Mucosa of descending colon (tissue), 3 donors: ENCODE measurements around the gene MLLT1. TPM values are rescaled to one million over a fixed set of nuclear protein-coding genes. Genes with fewer than 3 reads are reported as not detected.
A peak's percentile ranks its signal among the peaks of the same experiment; 100 is the strongest.

Experiments used
- ATAC-seq: fragments of 200-7000 bp; cut with Tn5 transposase; one replicate; pipeline ENCODE4 v1.9.1; 2020; ENCODE audit warnings: mild to moderate bottlenecking, moderate library complexity
- DNase-seq, 3 donors: peaks; one replicate each; pipeline ENCODE4 v3.0.0-alpha.2; 2020
- H3K36me3 ChIP-seq: fragments of 200-600 bp; one replicate; pipeline ENCODE4 v1.8.0; 2021; ENCODE audit warnings: low read depth, mild to moderate bottlenecking
- H3K4me1 ChIP-seq: fragments of 200-600 bp; one replicate; pipeline ENCODE4 v1.8.0; 2021; ENCODE audit warnings: low read depth, mild to moderate bottlenecking
- H3K4me3 ChIP-seq: fragments of 200-600 bp; one replicate; pipeline ENCODE4 v1.8.0; 2021; ENCODE audit warnings: mild to moderate bottlenecking
- H3K9me3 ChIP-seq: fragments of 200-600 bp; one replicate; pipeline ENCODE4 v1.8.0; 2021; ENCODE audit warnings: mild to moderate bottlenecking
- intact Hi-C, 2 donors: fragments of 100-400 bp; cut with DNase I in 1 of 2; cut with micrococcal nuclease in 1 of 2; formaldehyde crosslinking; loops; one replicate each; pipeline versions ENCODE4 v1.11.0 to v1.11.1; 2022; cut with DNase I, micrococcal nuclease
- total RNA-seq, 3 donors: library from RNA; stranded (reverse); fragmentation: NEBNext Ultra II Directional in 2 of 3; extraction: Animal tissue kit (Norgen Biotek cat#: 25700) in 2 of 3; gene quantifications; one replicate each; pipeline versions ENCODE4 v1.2.1 to v1.2.4, GENCODE V29; 2021 to 2023
- TF ChIP-seq, protein P1 (sequence below): fragments of 200-600 bp; IDR thresholded peaks from one replicate; pipeline ENCODE4 v1.8.0; 2022; ENCODE audit warnings: antibody characterized with exemption, mild to moderate bottlenecking
- donor health status: DM: no; HTN: no; CAD: no; lungs with moderate emphysema.
- donor health status: DM: no; HTN: no; CAD: no.
- donor health status: DM: no; HTN: yes; CAD: no.

MLLT1 gene
- total RNA-seq, 3 donors from 2014 or later: 32.5 to 75.3 (median 33.7) TPM

GRCh38 chr19:6267552-6268381 is 12.0 kb downstream of the MLLT1 start:
- TF ChIP-seq, protein P1, sequence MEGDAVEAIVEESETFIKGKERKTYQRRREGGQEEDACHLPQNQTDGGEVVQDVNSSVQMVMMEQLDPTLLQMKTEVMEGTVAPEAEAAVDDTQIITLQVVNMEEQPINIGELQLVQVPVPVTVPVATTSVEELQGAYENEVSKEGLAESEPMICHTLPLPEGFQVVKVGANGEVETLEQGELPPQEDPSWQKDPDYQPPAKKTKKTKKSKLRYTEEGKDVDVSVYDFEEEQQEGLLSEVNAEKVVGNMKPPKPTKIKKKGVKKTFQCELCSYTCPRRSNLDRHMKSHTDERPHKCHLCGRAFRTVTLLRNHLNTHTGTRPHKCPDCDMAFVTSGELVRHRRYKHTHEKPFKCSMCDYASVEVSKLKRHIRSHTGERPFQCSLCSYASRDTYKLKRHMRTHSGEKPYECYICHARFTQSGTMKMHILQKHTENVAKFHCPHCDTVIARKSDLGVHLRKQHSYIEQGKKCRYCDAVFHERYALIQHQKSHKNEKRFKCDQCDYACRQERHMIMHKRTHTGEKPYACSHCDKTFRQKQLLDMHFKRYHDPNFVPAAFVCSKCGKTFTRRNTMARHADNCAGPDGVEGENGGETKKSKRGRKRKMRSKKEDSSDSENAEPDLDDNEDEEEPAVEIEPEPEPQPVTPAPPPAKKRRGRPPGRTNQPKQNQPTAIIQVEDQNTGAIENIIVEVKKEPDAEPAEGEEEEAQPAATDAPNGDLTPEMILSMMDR: no peak
- intact Hi-C loops: no loop called here
- DNase-seq: no peak
- Histone ChIP-seq H3K4me3 (no peak overlapping the region), H3K36me3 (no peaks in the 10 kb centered on the region), H3K4me1 (peaks cover 11% of the 10 kb centered on the region), H3K9me3 (no peaks in the 10 kb centered on the region)
- ATAC-seq: no peak

DNA sequence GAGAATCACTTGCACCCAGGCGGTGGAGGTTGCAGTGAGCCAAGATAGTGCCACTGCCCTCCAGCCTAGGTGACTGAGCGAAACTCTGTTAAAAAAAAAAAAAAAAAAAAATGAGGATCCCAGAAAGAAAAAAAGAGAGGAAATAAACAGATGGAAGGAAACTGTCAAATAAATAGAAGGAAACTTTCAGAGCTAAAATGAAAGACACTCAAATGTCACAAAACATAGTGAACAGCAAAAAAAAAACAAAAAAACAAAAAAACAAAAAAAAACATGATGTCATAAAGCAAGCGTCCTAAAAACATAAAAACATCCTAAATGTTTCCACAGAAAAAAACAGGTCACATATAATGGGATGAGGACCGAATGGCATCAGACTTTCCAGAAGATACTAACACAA is 15.0 kb downstream of the MLLT1 start:
- no peaks in the 10 kb centered on the region for H3K36me3 ChIP-seq
- peaks cover 3% of the 10 kb centered on the region for H3K4me1 ChIP-seq
- intact Hi-C loops: no loop called here

GRCh38 chr19:6263735-6264444 is 15.9 kb downstream of the MLLT1 start:
- Histone ChIP-seq H3K4me1 (peaks cover 3% of the 10 kb centered on the region), H3K36me3 (no peaks in the 10 kb centered on the region), H3K4me3 (no peak overlapping the region), H3K9me3 (no peaks in the 10 kb centered on the region)
- TF ChIP-seq, protein P1: no peak
- peak; percentile 63 for ATAC-seq
- intact Hi-C loops: no loop called here
- DNase-seq: peak in 1 of 3 donors; percentile 18

More for the DNA sequence above, 15.0 kb downstream of the MLLT1 start:
- TF ChIP-seq, protein P1: no peak
- ATAC-seq (no peak), DNase-seq (no peak)
- H3K9me3 ChIP-seq: no peaks in the 10 kb centered on the region
- H3K4me3 ChIP-seq: no peak overlapping the region

DNA sequence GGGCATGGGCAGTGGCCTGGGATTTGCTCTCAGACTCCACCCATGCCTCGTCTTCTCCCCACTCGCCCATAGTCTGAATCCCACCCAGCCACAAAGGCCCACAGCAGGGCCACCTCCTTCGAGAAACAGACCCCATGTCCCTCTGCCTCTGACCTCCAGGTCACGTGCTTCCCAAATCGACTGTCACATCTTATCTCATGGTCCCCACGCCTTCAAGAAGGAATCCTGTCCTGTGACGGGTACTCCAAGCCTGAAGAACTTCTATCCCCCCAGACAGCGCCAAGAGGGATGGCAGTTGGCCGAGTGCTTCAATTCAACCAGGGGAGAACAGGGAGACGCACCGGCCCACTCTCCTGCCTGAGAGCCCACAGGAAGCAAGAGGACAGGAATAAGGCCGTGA is 16.5 kb downstream of the MLLT1 start:
- peaks cover 3% of the 10 kb centered on the region for H3K4me1 ChIP-seq
- H3K9me3 ChIP-seq: no peaks in the 10 kb centered on the region
- intact Hi-C loops: no loop called here
- DNase-seq (no peak), ATAC-seq (no peak)
- H3K36me3 ChIP-seq: no peaks in the 10 kb centered on the region
- no peak overlapping the region for H3K4me3 ChIP-seq
- TF ChIP-seq, protein P1: no peak

DNA sequence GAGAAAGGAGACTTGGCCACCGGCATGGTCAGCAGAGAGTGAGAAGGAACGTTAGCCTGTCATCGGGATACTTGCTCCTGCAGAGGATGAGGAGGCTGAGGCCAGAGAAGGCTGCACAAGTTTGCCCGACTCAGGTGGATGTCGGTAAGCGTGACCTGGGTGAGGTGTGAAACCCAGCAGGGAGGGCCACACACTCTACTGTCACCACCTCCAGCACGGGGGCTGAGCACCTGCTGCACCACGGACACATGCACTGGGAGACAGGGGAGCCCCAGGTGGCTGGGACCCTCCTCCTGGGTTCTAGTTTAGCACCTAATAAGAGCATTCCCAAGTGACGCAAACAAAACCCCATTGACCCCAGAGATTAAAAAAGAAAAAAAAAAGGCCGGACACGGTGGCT is 17.3 kb downstream of the MLLT1 start:
- DNase-seq (peak in 1 of 3 donors; percentile 26), ATAC-seq (no peak)
- no peak overlapping the region for H3K4me3 ChIP-seq
- TF ChIP-seq, protein P1: no peak
- intact Hi-C loops: no loop called here
- peaks cover 3% of the 10 kb centered on the region for H3K4me1 ChIP-seq
- H3K36me3 ChIP-seq: no peaks in the 10 kb centered on the region
- no peaks in the 10 kb centered on the region for H3K9me3 ChIP-seq
